Measurements from ENCODE around the gene ANKK1. TPM values are rescaled to one million over a fixed set of nuclear protein-coding genes. Genes with fewer than 3 reads are reported as not detected.

ANKK1 gene
- total RNA-seq, 1 donor from 2014 or later, result 0.41 TPM

GRCh38 chr11:113386866-113387265, 713 bp upstream of the ANKK1 start:
- Mint-ChIP-seq H3K4me1 (ENCODE audit: low read depth) (no peaks in the 10 kb centered on the region), H3K36me3 (ENCODE audit: insufficient read depth) (no peaks in the 10 kb centered on the region), H3K27ac (no peak overlapping the region), H3K27me3 (peaks cover 8% of the 10 kb centered on the region), H3K9me3 (ENCODE audit: low read depth) (no peaks in the 10 kb centered on the region), H3K4me3 (ENCODE audit: low read depth) (no peak overlapping the region)
- TF ChIP-seq CTCF (IDR thresholded peaks at IDR 0.05; ENCODE audit: unreplicated experiment), result no peak
- DNase-seq (ENCODE audit: low spot score, unreplicated experiment), result no peak

- peaks cover 15% of the 10 kb centered on the region for H3K27me3 Mint-ChIP-seq
- H3K9me3 Mint-ChIP-seq (ENCODE audit: low read depth), result no peaks in the 10 kb centered on the region
- H3K4me1 Mint-ChIP-seq (ENCODE audit: low read depth), result no peaks in the 10 kb centered on the region
- H3K27ac Mint-ChIP-seq, result no peak overlapping the region
- H3K4me3 Mint-ChIP-seq (ENCODE audit: low read depth), result no peak overlapping the region
- H3K36me3 Mint-ChIP-seq (ENCODE audit: insufficient read depth), result no peaks in the 10 kb centered on the region
- no peak for TF ChIP-seq CTCF (IDR thresholded peaks at IDR 0.05; ENCODE audit: unreplicated experiment)
- DNase-seq (ENCODE audit: low spot score, unreplicated experiment), result no peak
Observed at GRCh38 chr11:113389272-113389671, 1.7 kb downstream of the ANKK1 start.

GRCh38 chr11:113392236-113392921, 4.8 kb downstream of the ANKK1 start:
- H3K36me3 Mint-ChIP-seq (ENCODE audit: insufficient read depth), result no peaks in the 10 kb centered on the region
- H3K27me3 Mint-ChIP-seq, result peaks cover 7% of the 10 kb centered on the region
- H3K4me3 Mint-ChIP-seq (ENCODE audit: low read depth), result no peak overlapping the region
- DNase-seq (ENCODE audit: low spot score, unreplicated experiment), result no peak
- no peaks in the 10 kb centered on the region for H3K9me3 Mint-ChIP-seq (ENCODE audit: low read depth)
- no peaks in the 10 kb centered on the region for H3K4me1 Mint-ChIP-seq (ENCODE audit: low read depth)
- no peak for TF ChIP-seq CTCF (IDR thresholded peaks at IDR 0.05; ENCODE audit: unreplicated experiment)
- H3K27ac Mint-ChIP-seq, result no peak overlapping the region

- H3K27me3 Mint-ChIP-seq, result peaks cover 7% of the 10 kb centered on the region
- H3K9me3 Mint-ChIP-seq (ENCODE audit: low read depth), result no peaks in the 10 kb centered on the region
Observed at GRCh38 chr11:113393501-113393985, 6.0 kb downstream of the ANKK1 start.

GRCh38 chr11:113394919-113395318, 7.3 kb downstream of the ANKK1 start:
- H3K4me3 Mint-ChIP-seq (ENCODE audit: low read depth), result no peak overlapping the region
- no peak for DNase-seq (ENCODE audit: low spot score, unreplicated experiment)
- no peaks in the 10 kb centered on the region for H3K9me3 Mint-ChIP-seq (ENCODE audit: low read depth)
- H3K4me1 Mint-ChIP-seq (ENCODE audit: low read depth), result no peaks in the 10 kb centered on the region
- H3K27ac Mint-ChIP-seq, result no peak overlapping the region
- no peak for TF ChIP-seq CTCF (IDR thresholded peaks at IDR 0.05; ENCODE audit: unreplicated experiment)
- no peaks in the 10 kb centered on the region for H3K36me3 Mint-ChIP-seq (ENCODE audit: insufficient read depth)
- H3K27me3 Mint-ChIP-seq, result peaks cover 7% of the 10 kb centered on the region

More at GRCh38 chr11:113393501-113393985, 6.0 kb downstream of the ANKK1 start:
- H3K36me3 Mint-ChIP-seq (ENCODE audit: insufficient read depth), result no peaks in the 10 kb centered on the region
- no peak for DNase-seq (ENCODE audit: low spot score, unreplicated experiment)
- H3K27ac Mint-ChIP-seq, result no peak overlapping the region
- H3K4me1 Mint-ChIP-seq (ENCODE audit: low read depth), result no peaks in the 10 kb centered on the region
- no peak overlapping the region for H3K4me3 Mint-ChIP-seq (ENCODE audit: low read depth)
- TF ChIP-seq CTCF (IDR thresholded peaks at IDR 0.05; ENCODE audit: unreplicated experiment), result no peak
